GM23338 (cell line): Measurements from ENCODE around the gene NANS. TPM values are rescaled to one million over a fixed set of nuclear protein-coding genes. Genes with fewer than 3 reads are reported as not detected.
"Not testable (repeated sequence)": the region's sequence is repeated elsewhere in the genome, so short reads cannot be mapped to it uniquely, and the experiment has no call there.

Experiments
- ATAC-seq: fragments of 200-7000 bp; cut with Tn5 transposase; 3 replicates; pipeline ENCODE4 v1.9.1; 2020
- DNase-seq: peaks from one replicate; pipeline ENCODE4 v3.0.0-alpha.2; 2015; ENCODE audit warnings: low spot score
- H2AFZ ChIP-seq: fragments of 200-600 bp; sonication (generic); 2 replicates; pipeline ENCODE4 v1.8.0; 2016; ENCODE audit warnings: antibody characterized with exemption, mild to moderate bottlenecking, moderate library complexity
- H3F3A ChIP-seq: fragments of 200-600 bp; sonication (generic); replicated peaks from 2 replicates; pipeline ENCODE4 v1.8.0; 2017; ENCODE audit warnings: antibody characterized with exemption, mixed run types, low read depth
- H3K27ac ChIP-seq: fragments of 200-600 bp; sonication (generic); 2 replicates; pipeline ENCODE4 v1.6.1; 2016; ENCODE audit warnings: low read depth
- H3K27me3 ChIP-seq: fragments of 200-600 bp; sonication (generic); 2 replicates; pipeline ENCODE4 v1.8.0; 2016; ENCODE audit warnings: mild to moderate bottlenecking, mixed run types, moderate library complexity; ENCODE audit not compliant: insufficient read depth
- H3K36me3 ChIP-seq: fragments of 200-600 bp; sonication (generic); 2 replicates; pipeline ENCODE4 v1.8.0; 2016; ENCODE audit warnings: mild to moderate bottlenecking; ENCODE audit not compliant: insufficient read depth
- H3K4me1 ChIP-seq: fragments of 200-600 bp; sonication (generic); 2 replicates; pipeline ENCODE4 v1.8.0; 2016; ENCODE audit warnings: mild to moderate bottlenecking, moderate library complexity; ENCODE audit not compliant: insufficient read depth
- H3K4me2 ChIP-seq: fragments of 200-600 bp; sonication (generic); 2 replicates; pipeline ENCODE4 v1.7.1; 2017; ENCODE audit warnings: mixed run types
- H3K4me3 ChIP-seq: fragments of 200-600 bp; sonication (generic); 2 replicates; pipeline ENCODE4 v1.6.1; 2016; ENCODE audit warnings: mixed run types
- H3K79me2 ChIP-seq: fragments of 200-600 bp; sonication (generic); replicated peaks from 2 replicates; pipeline ENCODE4 v1.8.0; 2017; ENCODE audit warnings: mild to moderate bottlenecking; ENCODE audit not compliant: insufficient read depth
- H3K9me2 ChIP-seq: fragments of 200-600 bp; sonication (generic); 2 replicates; pipeline ENCODE4 v1.8.0; 2017; ENCODE audit not compliant: insufficient read depth
- H4K20me1 ChIP-seq: fragments of 200-600 bp; sonication (generic); replicated peaks from 2 replicates; pipeline ENCODE4 v1.8.0; 2017; ENCODE audit warnings: mild to moderate bottlenecking; ENCODE audit not compliant: insufficient read depth
- H3K27ac Mint-ChIP-seq: 2 replicates; pipeline ENCODE4 v1.8.0; 2020; ENCODE audit warnings: inconsistent platforms, mild to moderate bottlenecking, moderate library complexity, mixed read lengths
- H3K27me3 Mint-ChIP-seq: 3 replicates; pipeline ENCODE4 v1.8.0; 2022; ENCODE audit warnings: low read depth, mild to moderate bottlenecking, moderate library complexity, mixed read lengths, inconsistent platforms; ENCODE audit not compliant: insufficient read depth, poor library complexity
- H3K36me3 Mint-ChIP-seq: 3 replicates; pipeline ENCODE4 v1.8.0; 2021; ENCODE audit warnings: low read depth, mild to moderate bottlenecking, inconsistent platforms, moderate library complexity, mixed read lengths
- H3K4me1 Mint-ChIP-seq: 3 replicates; pipeline ENCODE4 v1.8.0; 2020; ENCODE audit warnings: mild to moderate bottlenecking, inconsistent platforms, mixed read lengths
- H3K4me3 Mint-ChIP-seq: 3 replicates; pipeline ENCODE4 v1.8.0; 2021; ENCODE audit warnings: moderate library complexity, mild to moderate bottlenecking, inconsistent platforms, mixed read lengths
- H3K9me3 Mint-ChIP-seq: 3 replicates; pipeline ENCODE4 v1.8.0; 2020; ENCODE audit warnings: moderate library complexity, mild to moderate bottlenecking, inconsistent platforms, mixed read lengths
- ETS1 ChIP-seq: IDR thresholded peaks from 2 replicates; pipeline ENCODE4 v1.6.1; 2016; ENCODE audit warnings: antibody characterized with exemption
- polyA plus RNA-seq: library from polyadenylated mRNA; unstranded; fragments of >200 nt; fragmentation: Nextera tagmentation; extraction: Ambion mirVana; gene quantifications from 2 replicates; pipeline ENCODE4 v1.2.1, GENCODE V29; 2016
- total RNA-seq: library from RNA; depleted of rRNA; stranded (reverse); fragments of >200 nt; shearing (Covaris generic); gene quantifications from 2 replicates; pipeline ENCODE4 v1.2.3, GENCODE V29; 2014
- TF ChIP-seq, protein P1 (sequence below): fragments of 250-450 bp; sonication (Bioruptor Pico); IDR thresholded peaks from 2 replicates; pipeline ENCODE4 v1.5.0; 2020; ENCODE audit warnings: mild to moderate bottlenecking, moderate library complexity

NANS gene
- total and polyA plus RNA-seq, 2 experiments from 2014 or later = 67.3 to 77.4 TPM

DNA sequence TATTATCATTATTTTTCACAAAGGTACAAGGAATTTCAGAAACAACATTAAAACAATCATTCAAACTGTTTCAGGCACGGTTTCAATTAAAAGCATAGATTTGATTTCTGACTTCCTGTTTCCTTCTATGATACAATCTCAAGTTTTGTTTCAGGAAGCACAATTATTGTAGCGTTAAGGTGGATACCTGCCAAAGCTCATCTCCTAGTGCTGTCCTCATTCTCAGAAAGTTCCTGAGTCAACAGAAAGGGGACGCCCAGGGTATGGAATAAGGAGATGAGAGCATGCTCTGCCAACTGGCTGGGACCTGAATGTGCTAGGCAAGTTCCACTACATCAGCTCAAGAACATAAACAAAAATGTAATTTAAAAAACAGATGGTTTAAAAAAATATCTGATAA is 64.5 kb downstream of the NANS start (continued):
- TF ChIP-seq, protein P1, sequence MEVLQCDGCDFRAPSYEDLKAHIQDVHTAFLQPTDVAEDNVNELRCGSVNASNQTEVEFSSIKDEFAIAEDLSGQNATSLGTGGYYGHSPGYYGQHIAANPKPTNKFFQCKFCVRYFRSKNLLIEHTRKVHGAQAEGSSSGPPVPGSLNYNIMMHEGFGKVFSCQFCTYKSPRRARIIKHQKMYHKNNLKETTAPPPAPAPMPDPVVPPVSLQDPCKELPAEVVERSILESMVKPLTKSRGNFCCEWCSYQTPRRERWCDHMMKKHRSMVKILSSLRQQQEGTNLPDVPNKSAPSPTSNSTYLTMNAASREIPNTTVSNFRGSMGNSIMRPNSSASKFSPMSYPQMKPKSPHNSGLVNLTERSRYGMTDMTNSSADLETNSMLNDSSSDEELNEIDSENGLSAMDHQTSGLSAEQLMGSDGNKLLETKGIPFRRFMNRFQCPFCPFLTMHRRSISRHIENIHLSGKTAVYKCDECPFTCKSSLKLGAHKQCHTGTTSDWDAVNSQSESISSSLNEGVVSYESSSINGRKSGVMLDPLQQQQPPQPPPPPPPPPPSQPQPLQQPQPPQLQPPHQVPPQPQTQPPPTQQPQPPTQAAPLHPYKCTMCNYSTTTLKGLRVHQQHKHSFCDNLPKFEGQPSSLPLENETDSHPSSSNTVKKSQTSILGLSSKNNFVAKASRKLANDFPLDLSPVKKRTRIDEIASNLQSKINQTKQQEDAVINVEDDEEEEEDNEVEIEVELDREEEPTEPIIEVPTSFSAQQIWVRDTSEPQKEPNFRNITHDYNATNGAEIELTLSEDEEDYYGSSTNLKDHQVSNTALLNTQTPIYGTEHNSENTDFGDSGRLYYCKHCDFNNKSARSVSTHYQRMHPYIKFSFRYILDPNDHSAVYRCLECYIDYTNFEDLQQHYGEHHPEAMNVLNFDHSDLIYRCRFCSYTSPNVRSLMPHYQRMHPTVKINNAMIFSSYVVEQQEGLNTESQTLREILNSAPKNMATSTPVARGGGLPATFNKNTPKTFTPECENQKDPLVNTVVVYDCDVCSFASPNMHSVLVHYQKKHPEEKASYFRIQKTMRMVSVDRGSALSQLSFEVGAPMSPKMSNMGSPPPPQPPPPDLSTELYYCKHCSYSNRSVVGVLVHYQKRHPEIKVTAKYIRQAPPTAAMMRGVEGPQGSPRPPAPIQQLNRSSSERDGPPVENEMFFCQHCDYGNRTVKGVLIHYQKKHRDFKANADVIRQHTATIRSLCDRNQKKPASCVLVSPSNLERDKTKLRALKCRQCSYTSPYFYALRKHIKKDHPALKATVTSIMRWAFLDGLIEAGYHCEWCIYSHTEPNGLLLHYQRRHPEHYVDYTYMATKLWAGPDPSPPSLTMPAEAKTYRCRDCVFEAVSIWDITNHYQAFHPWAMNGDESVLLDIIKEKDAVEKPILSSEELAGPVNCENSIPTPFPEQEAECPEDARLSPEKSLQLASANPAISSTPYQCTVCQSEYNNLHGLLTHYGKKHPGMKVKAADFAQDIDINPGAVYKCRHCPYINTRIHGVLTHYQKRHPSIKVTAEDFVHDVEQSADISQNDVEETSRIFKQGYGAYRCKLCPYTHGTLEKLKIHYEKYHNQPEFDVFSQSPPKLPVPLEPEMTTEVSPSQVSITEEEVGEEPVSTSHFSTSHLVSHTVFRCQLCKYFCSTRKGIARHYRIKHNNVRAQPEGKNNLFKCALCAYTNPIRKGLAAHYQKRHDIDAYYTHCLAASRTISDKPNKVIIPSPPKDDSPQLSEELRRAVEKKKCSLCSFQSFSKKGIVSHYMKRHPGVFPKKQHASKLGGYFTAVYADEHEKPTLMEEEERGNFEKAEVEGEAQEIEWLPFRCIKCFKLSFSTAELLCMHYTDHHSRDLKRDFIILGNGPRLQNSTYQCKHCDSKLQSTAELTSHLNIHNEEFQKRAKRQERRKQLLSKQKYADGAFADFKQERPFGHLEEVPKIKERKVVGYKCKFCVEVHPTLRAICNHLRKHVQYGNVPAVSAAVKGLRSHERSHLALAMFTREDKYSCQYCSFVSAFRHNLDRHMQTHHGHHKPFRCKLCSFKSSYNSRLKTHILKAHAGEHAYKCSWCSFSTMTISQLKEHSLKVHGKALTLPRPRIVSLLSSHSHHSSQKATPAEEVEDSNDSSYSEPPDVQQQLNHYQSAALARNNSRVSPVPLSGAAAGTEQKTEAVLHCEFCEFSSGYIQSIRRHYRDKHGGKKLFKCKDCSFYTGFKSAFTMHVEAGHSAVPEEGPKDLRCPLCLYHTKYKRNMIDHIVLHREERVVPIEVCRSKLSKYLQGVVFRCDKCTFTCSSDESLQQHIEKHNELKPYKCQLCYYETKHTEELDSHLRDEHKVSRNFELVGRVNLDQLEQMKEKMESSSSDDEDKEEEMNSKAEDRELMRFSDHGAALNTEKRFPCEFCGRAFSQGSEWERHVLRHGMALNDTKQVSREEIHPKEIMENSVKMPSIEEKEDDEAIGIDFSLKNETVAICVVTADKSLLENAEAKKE = no peak
- TF ChIP-seq ETS1 = no peak

DNA sequence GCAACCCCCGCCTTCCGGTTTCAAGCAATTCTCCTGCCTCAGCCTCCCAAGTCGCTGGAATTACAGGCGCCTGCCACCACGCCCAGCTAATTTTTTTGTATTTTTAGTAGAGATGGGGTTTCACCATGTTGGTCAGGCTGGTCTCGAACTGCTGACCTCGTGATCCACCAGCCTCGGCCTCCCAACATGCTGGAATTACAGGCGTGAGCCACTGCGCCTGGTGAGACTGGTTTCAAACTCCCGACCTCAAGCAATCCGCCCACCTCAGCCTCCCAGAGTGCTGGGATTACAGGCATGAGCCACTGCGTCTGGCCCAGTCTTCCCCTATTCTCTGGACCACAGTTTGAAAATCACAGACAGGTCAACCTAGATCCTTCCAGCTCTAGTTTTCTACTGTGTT is 67.6 kb downstream of the NANS start:
- Mint-ChIP-seq H3K27me3 (peaks cover 14% of the 10 kb centered on the region), H3K36me3 (peaks cover 19% of the 10 kb centered on the region)
- H3K4me1 Mint-ChIP-seq, H2AFZ ChIP-seq, H3K9me2 ChIP-seq, H3K27ac Mint-ChIP-seq, DNase-seq, H3K36me3 ChIP-seq, H3K79me2 ChIP-seq, ATAC-seq, H3K4me3 Mint-ChIP-seq, H3K4me3 ChIP-seq, H3K9me3 Mint-ChIP-seq, H4K20me1 ChIP-seq, H3K4me1 ChIP-seq, H3K27ac ChIP-seq, H3K27me3 ChIP-seq, H3F3A ChIP-seq, H3K4me2 ChIP-seq: not testable (repeated sequence)
